H9 (cell line): ENCODE measurements around the gene NDUFA1. TPM values are rescaled to one million over a fixed set of nuclear protein-coding genes. Genes with fewer than 3 reads are reported as not detected.
A peak's percentile ranks its signal among the peaks of the same experiment; 100 is the strongest.

Experiments
- DNase-seq: peaks from one replicate; pipeline ENCODE4 v3.0.0-alpha.2; 2017
- H2AFZ ChIP-seq: one replicate; pipeline ENCODE4 v1.6.1; 2013; ENCODE audit warnings: mild to moderate bottlenecking, low read length, control low read depth, moderate library complexity
- H2AK5ac ChIP-seq: 2 replicates; pipeline ENCODE4 v1.6.1; 2013; ENCODE audit warnings: low read length, control low read depth, mixed read lengths; ENCODE audit not compliant: insufficient read length
- H2BK120ac ChIP-seq: one replicate; pipeline ENCODE4 v1.6.1; 2013; ENCODE audit warnings: low read depth, mild to moderate bottlenecking, low read length, control low read depth, inconsistent platforms; ENCODE audit not compliant: poor library complexity, severe bottlenecking
- H2BK12ac ChIP-seq: 2 replicates; pipeline ENCODE4 v1.6.1; 2013; ENCODE audit warnings: low read length, control low read depth, mixed read lengths, low read depth; ENCODE audit not compliant: insufficient read length
- H2BK15ac ChIP-seq: 2 replicates; pipeline ENCODE4 v1.6.1; 2013; ENCODE audit warnings: low read depth, low read length, control low read depth
- H2BK20ac ChIP-seq: one replicate; pipeline ENCODE4 v1.6.1; 2013; ENCODE audit warnings: low read depth, mild to moderate bottlenecking, low read length, control low read depth, inconsistent platforms; ENCODE audit not compliant: poor library complexity, severe bottlenecking
- H2BK5ac ChIP-seq: 2 replicates; pipeline ENCODE4 v1.6.1; 2013; ENCODE audit warnings: low read length, control low read depth, mixed read lengths; ENCODE audit not compliant: insufficient read length
- H3K14ac ChIP-seq: 2 replicates; pipeline ENCODE4 v1.6.1; 2013; ENCODE audit warnings: low read length, control low read depth; ENCODE audit not compliant: insufficient read depth
- H3K18ac ChIP-seq: 2 replicates; pipeline ENCODE4 v1.6.1; 2013; ENCODE audit warnings: low read depth, mild to moderate bottlenecking, mixed read lengths, low read length, control low read depth; ENCODE audit not compliant: insufficient read length
- H3K23ac ChIP-seq: 2 replicates; pipeline ENCODE4 v1.6.1; 2013; ENCODE audit warnings: low read length, control low read depth, mixed read lengths, low read depth; ENCODE audit not compliant: insufficient read length
- H3K23me2 ChIP-seq: 2 replicates; pipeline ENCODE4 v1.6.1; 2013; ENCODE audit warnings: low read depth, mild to moderate bottlenecking, mixed read lengths, low read length, control low read depth; ENCODE audit not compliant: insufficient read length, poor library complexity, severe bottlenecking
- H3K27ac ChIP-seq: 2 replicates; pipeline ENCODE4 v1.5.1; 2013; ENCODE audit warnings: low read length, control low read depth, mixed read lengths, low read depth; ENCODE audit not compliant: insufficient read length
- H3K27me3 ChIP-seq: 2 replicates; pipeline ENCODE4 v1.6.1; 2013; ENCODE audit warnings: low read length, control low read depth, inconsistent platforms; ENCODE audit not compliant: insufficient read depth
- H3K4ac ChIP-seq: 2 replicates; pipeline ENCODE4 v1.6.1; 2013; ENCODE audit warnings: low read depth, mild to moderate bottlenecking, control low read depth, inconsistent platforms, low read length, moderate library complexity
- H3K4me1 ChIP-seq: 2 replicates; pipeline ENCODE4 v1.6.1; 2013; ENCODE audit warnings: low read length, control low read depth, inconsistent platforms; ENCODE audit not compliant: insufficient read depth
- H3K4me2 ChIP-seq: 2 replicates; pipeline ENCODE4 v1.6.1; 2013; ENCODE audit warnings: low read length, control low read depth, mixed read lengths; ENCODE audit not compliant: insufficient read length, insufficient read depth
- H3K56ac ChIP-seq: 2 replicates; pipeline ENCODE4 v1.6.1; 2013; ENCODE audit warnings: low read depth, mild to moderate bottlenecking, mixed read lengths, low read length, control low read depth; ENCODE audit not compliant: insufficient read length
- H3K79me1 ChIP-seq: 2 replicates; pipeline ENCODE4 v1.6.1; 2013; ENCODE audit warnings: low read depth, mild to moderate bottlenecking, moderate library complexity, low read length, control low read depth, inconsistent platforms; ENCODE audit not compliant: insufficient read depth, poor library complexity, severe bottlenecking
- H3K79me2 ChIP-seq: 2 replicates; pipeline ENCODE4 v1.6.1; 2013; ENCODE audit warnings: low read length, control low read depth, inconsistent platforms; ENCODE audit not compliant: insufficient read depth
- H3K9ac ChIP-seq: 2 replicates; pipeline ENCODE4 v1.6.1; 2013; ENCODE audit warnings: low read length, control low read depth, mixed read lengths; ENCODE audit not compliant: insufficient read length; ENCODE audit errors: extremely low read depth
- H3K9me3 ChIP-seq: one replicate; pipeline ENCODE4 v1.6.1; 2013; ENCODE audit warnings: low read depth, low read length, inconsistent platforms; ENCODE audit not compliant: control insufficient read depth
- H3T11ph ChIP-seq: one replicate; pipeline ENCODE4 v1.6.1; 2013; ENCODE audit warnings: mild to moderate bottlenecking, low read length, control low read depth, inconsistent platforms
- H4K20me1 ChIP-seq: one replicate; pipeline ENCODE4 v1.6.1; 2013; ENCODE audit not compliant: control insufficient read depth, insufficient read length, insufficient read depth
- H4K5ac ChIP-seq: 2 replicates; pipeline ENCODE4 v1.6.1; 2013; ENCODE audit warnings: low read depth, mild to moderate bottlenecking, mixed read lengths, low read length, control low read depth; ENCODE audit not compliant: insufficient read length
- H4K8ac ChIP-seq: replicated peaks from 2 replicates; pipeline ENCODE4 v1.6.1; 2013; ENCODE audit warnings: low read length, control low read depth, mixed read lengths, low read depth; ENCODE audit not compliant: insufficient read length
- H4K91ac ChIP-seq: 2 replicates; pipeline ENCODE4 v1.6.1; 2013; ENCODE audit warnings: low read depth, mild to moderate bottlenecking, moderate library complexity, mixed read lengths, low read length, control low read depth; ENCODE audit not compliant: insufficient read length
- H3K27ac Mint-ChIP-seq, 3 experiments: 2 replicates in 2 of 3; 3 replicates in 1 of 3; pipeline ENCODE4 v1.8.0; 2020 to 2021; ENCODE audit warnings: mixed read lengths in 3 of 3, mild to moderate bottlenecking in 1 of 3, moderate library complexity in 1 of 3
- H3K27me3 Mint-ChIP-seq: 2 replicates; pipeline ENCODE4 v1.8.0; 2021; ENCODE audit warnings: low read depth, mild to moderate bottlenecking, moderate library complexity, mixed read lengths
- H3K36me3 Mint-ChIP-seq, 3 experiments: 2 replicates in 2 of 3; 3 replicates in 1 of 3; pipeline ENCODE4 v1.8.0; 2020 to 2021; ENCODE audit warnings: low read depth in 3 of 3, mixed read lengths in 3 of 3; ENCODE audit not compliant: insufficient read depth in 1 of 3
- H3K4me1 Mint-ChIP-seq, 2 experiments: 2 replicates each; pipeline ENCODE4 v1.8.0; 2020; ENCODE audit warnings: mixed read lengths in 2 of 2
- H3K4me3 Mint-ChIP-seq, 2 experiments: 2 replicates in 1 of 2; 3 replicates in 1 of 2; pipeline ENCODE4 v1.8.0; 2020 to 2021; ENCODE audit warnings: mild to moderate bottlenecking in 2 of 2, mixed read lengths in 2 of 2, moderate library complexity in 1 of 2
- H3K9me3 Mint-ChIP-seq, 2 experiments: 2 replicates in 1 of 2; 3 replicates in 1 of 2; pipeline ENCODE4 v1.8.0; 2020; ENCODE audit warnings: mild to moderate bottlenecking in 2 of 2, mixed read lengths in 2 of 2, moderate library complexity in 1 of 2
- CTCF ChIP-seq: fragments of 200-600 bp; sonication (generic); conservative IDR thresholded peaks from 3 replicates; pipeline ENCODE4 v1.8.0; 2021; ENCODE audit warnings: antibody characterized with exemption, mild to moderate bottlenecking
- WGBS: extraction: QIAGEN DNeasy Blood & Tissue Kit; methylation state at CpG from one replicate; pipeline ENCODE4 v1.1.7; 2013; ENCODE audit warnings: missing lambda C conversion rate, low lambda C conversion rate, mixed read lengths; ENCODE audit not compliant: insufficient read length; ENCODE audit errors: extremely low coverage; 5-methylcytosine and 5-hydroxymethylcytosine counted together
- total RNA-seq: library from RNA; stranded (reverse); gene quantifications from 2 replicates; pipeline ENCODE4 v1.2.1, GENCODE V29; 2021

The NDUFA1 gene
- total RNA-seq, 1 experiment from 2014 or later, result 69.4 TPM

- no peak overlapping the region for H3K56ac ChIP-seq
- H3K36me3 Mint-ChIP-seq, result peaks cover 12 to 39% (median 34%) of the 10 kb centered on the region in 3 experiments
- H3K9me3 Mint-ChIP-seq, result peaks cover 65 to 81% of the 10 kb centered on the region in 2 experiments
- peak overlapping the region; percentile 66 for H3K9ac ChIP-seq
- peaks cover 4% of the 10 kb centered on the region; the same call in 1 of the 2 replicates for H3K79me2 ChIP-seq
- peaks cover 4% of the 10 kb centered on the region for H3K23me2 ChIP-seq
- no peak overlapping the region for H3K27ac ChIP-seq
- H2AFZ ChIP-seq, result peak overlapping the region; percentile 16
- no peak overlapping the region for H3T11ph ChIP-seq
- H3K4ac ChIP-seq, result no peak overlapping the region
- H4K8ac ChIP-seq, result no peak overlapping the region
- no peak overlapping the region for H2AK5ac ChIP-seq
- peaks cover 3 to 4% of the 10 kb centered on the region in 2 experiments; a peak in 2 of 4 replicates for H3K4me1 Mint-ChIP-seq
- no peak overlapping the region for H4K5ac ChIP-seq
- H3K9me3 ChIP-seq, result peaks cover 15% of the 10 kb centered on the region
- H4K20me1 ChIP-seq, result no peaks in the 10 kb centered on the region
- peaks cover 3% of the 10 kb centered on the region; the same call in 1 of the 2 replicates for H3K27me3 Mint-ChIP-seq
- no peak overlapping the region for H3K23ac ChIP-seq
- H3K4me2 ChIP-seq, result peak overlapping the region; percentile 58
- H2BK20ac ChIP-seq, result no peak overlapping the region
- H2BK5ac ChIP-seq, result no peak overlapping the region
- DNase-seq, result no peak
- no peak overlapping the region for H3K14ac ChIP-seq
- H2BK12ac ChIP-seq, result no peak overlapping the region
- no peak for TF ChIP-seq CTCF
- WGBS, result no CpG with 5 or more reads among the region's 10 CpGs
- no peak overlapping the region for H4K91ac ChIP-seq
- H3K27ac Mint-ChIP-seq, result peak overlapping the region in 2 of 3 experiments; percentile 96 to 99; a peak in 3 of 7 replicates
- H3K4me1 ChIP-seq, result no peaks in the 10 kb centered on the region
- H3K79me1 ChIP-seq, result no peaks in the 10 kb centered on the region
- H3K18ac ChIP-seq, result no peak overlapping the region
- H2BK120ac ChIP-seq, result no peak overlapping the region
- H2BK15ac ChIP-seq, result no peak overlapping the region
- peak overlapping the region; percentile 90 to 94 for H3K4me3 Mint-ChIP-seq
- no peaks in the 10 kb centered on the region for H3K27me3 ChIP-seq
These were observed 18.2 kb upstream of the NDUFA1 start for GRCh38 chrX:119853444-119853843.
